PC-3 (cell line): ENCODE measurements around the gene RNF157. TPM values are rescaled to one million over a fixed set of nuclear protein-coding genes. Genes with fewer than 3 reads are reported as not detected.
A peak's percentile ranks its signal among the peaks of the same experiment; 100 is the strongest.

ENCODE experiments used
- ATAC-seq: fragments of 200-7000 bp; cut with Tn5 transposase; 2 replicates; pipeline ENCODE4 v1.9.1; 2020; ENCODE audit warnings: mild to moderate bottlenecking, moderate library complexity
- BruUV-seq: library from RNA; stranded (reverse); fragments of 400-500 nt; replicated peaks from 2 replicates; lab custom pipeline; 2021; lab: Mats Ljungman, UMichigan
- CTCF ChIA-PET: fragments of 300-600 bp; sonication (Branson Sonifier 250); formaldehyde crosslinking; loops from one replicate; lab custom pipeline; 2022; ENCODE audit warnings: antibody characterized with exemption; lab: Charles Lee
- POLR2A ChIA-PET: fragments of 300-600 bp; sonication (Branson Sonifier 250); formaldehyde crosslinking; loops from one replicate; lab custom pipeline; 2022; ENCODE audit warnings: antibody characterized with exemption; ENCODE audit not compliant: unreplicated experiment; lab: Charles Lee
- DNase-seq: peaks from one replicate; pipeline ENCODE4 v3.0.0-alpha.2; 2015
- H2AFZ ChIP-seq: fragments of 300-600 bp; sonication (generic); 2 replicates; pipeline ENCODE4 v1.6.0; 2016; ENCODE audit warnings: antibody characterized with exemption, low read length
- H3F3A ChIP-seq: fragments of 300-600 bp; sonication (generic); one replicate; pipeline ENCODE4 v1.6.0; 2017; ENCODE audit warnings: antibody characterized with exemption, low read length, control low read depth, mild to moderate bottlenecking; ENCODE audit not compliant: unreplicated experiment
- H3K27ac ChIP-seq: fragments of 300-600 bp; sonication (generic); 2 replicates; pipeline ENCODE4 v1.5.1; 2016; ENCODE audit warnings: mild to moderate bottlenecking, low read length
- H3K27me3 ChIP-seq: fragments of 300-600 bp; sonication (generic); 2 replicates; pipeline ENCODE4 v1.6.1; 2016; ENCODE audit warnings: low read length, mixed read lengths
- H3K36me3 ChIP-seq: fragments of 300-600 bp; sonication (generic); 2 replicates; pipeline ENCODE4 v1.6.1; 2016; ENCODE audit warnings: low read depth, mixed run types, low read length, mixed read lengths
- H3K4me1 ChIP-seq: fragments of 300-600 bp; sonication (generic); 2 replicates; pipeline ENCODE4 v1.5.1; 2016; ENCODE audit warnings: low read length; ENCODE audit not compliant: insufficient read depth
- H3K4me2 ChIP-seq: fragments of 300-600 bp; sonication (generic); 2 replicates; pipeline ENCODE4 v1.6.0; 2016; ENCODE audit warnings: low read length
- H3K4me3 ChIP-seq: fragments of 300-600 bp; sonication (generic); 2 replicates; pipeline ENCODE4 v1.5.1; 2016; ENCODE audit warnings: mild to moderate bottlenecking, low read length, mixed read lengths
- H3K79me2 ChIP-seq: fragments of 300-600 bp; sonication (generic); 2 replicates; pipeline ENCODE4 v1.6.1; 2017; ENCODE audit warnings: low read length, mixed read lengths
- H3K9ac ChIP-seq: fragments of 300-600 bp; sonication (generic); 2 replicates; pipeline ENCODE4 v1.6.0; 2016; ENCODE audit warnings: mild to moderate bottlenecking, low read length
- H3K9me2 ChIP-seq: fragments of 300-600 bp; sonication (generic); replicated peaks from 2 replicates; pipeline ENCODE4 v1.6.1; 2016; ENCODE audit warnings: mixed run types, low read length, mixed read lengths
- H3K9me3 ChIP-seq: fragments of 300-600 bp; sonication (generic); 2 replicates; pipeline ENCODE4 v1.6.1; 2016; ENCODE audit warnings: low read length, mixed read lengths
- H4K20me1 ChIP-seq: fragments of 300-600 bp; sonication (generic); 2 replicates; pipeline ENCODE4 v1.6.1; 2016; ENCODE audit warnings: low read length, mixed read lengths
- EZH2 ChIP-seq: fragments of 300-600 bp; sonication (generic); IDR thresholded peaks from one replicate; pipeline ENCODE4 v1.6.1; 2017; ENCODE audit warnings: antibody characterized with exemption, mild to moderate bottlenecking, low read length; ENCODE audit not compliant: unreplicated experiment
- EZH2phosphoT487 ChIP-seq: fragments of 300-600 bp; sonication (generic); IDR thresholded peaks from 2 replicates; pipeline ENCODE4 v1.6.1; 2018; ENCODE audit warnings: mild to moderate bottlenecking, antibody characterized with exemption, low read length, borderline replicate concordance
- intact Hi-C: fragments of 100-400 bp; cut with micrococcal nuclease; formaldehyde crosslinking; loops from 2 replicates; pipeline ENCODE4 v1.9.0; 2023
- total RNA-seq: library from RNA; depleted of rRNA; stranded (reverse); fragments of >200 nt; gene quantifications from 2 replicates; pipeline ENCODE4 v1.2.3, GENCODE V29; 2014
- TF ChIP-seq, protein P1 (sequence below): fragments of 300-600 bp; sonication (generic); conservative IDR thresholded peaks from 2 replicates; pipeline ENCODE4 v1.5.1; 2017; ENCODE audit warnings: antibody characterized with exemption, low read depth, mild to moderate bottlenecking, low read length

Gene RNF157
- total RNA-seq, 1 experiment from 2014 or later: 7.4 TPM

DNA sequence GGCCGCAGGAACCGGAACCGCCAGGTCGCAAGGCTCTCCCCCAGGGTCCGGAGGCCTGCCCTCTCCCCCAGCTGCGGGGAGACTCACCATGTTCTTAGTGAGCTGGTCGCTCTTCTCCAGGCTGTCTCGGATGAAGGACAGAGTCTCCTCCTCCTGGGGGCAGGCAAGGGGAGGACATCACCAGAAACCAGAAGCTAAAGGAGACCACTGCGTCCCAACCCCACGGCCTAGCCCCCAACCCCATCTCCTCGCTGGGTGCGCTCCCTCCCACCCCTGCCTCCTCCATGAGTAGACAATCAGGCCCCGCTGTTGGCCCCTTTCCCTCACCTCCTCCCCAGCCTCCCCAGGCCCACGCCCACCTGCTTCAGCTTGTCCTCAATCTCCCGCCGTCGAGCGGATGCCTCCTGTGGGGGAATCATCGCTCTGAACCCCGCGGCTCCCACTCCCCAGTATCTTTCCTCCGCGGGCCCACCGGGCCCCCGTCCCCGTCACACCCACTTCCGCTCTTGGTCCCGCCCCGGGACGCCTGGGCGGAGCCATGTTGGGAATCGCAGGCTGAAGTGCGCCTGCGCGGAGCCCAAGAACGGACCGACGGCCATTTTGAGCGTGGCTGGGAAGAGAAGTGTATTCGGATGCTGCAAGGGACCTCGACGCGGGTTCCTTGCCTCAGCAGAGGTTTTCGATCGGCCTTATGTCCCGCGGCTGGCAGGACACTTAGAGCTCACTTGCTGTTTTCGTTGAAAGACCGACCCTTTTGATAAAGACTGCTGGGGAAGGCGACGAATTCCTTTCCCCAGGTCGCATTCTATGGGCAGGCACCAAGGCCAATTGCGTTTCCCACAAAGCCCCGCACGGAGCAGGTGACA is 136.8 kb downstream of the RNF157 start, which contains the start of gene EXOC7:
EXOC7 (minus strand) TSS at position 514 of the 866 bp plus-strand sequence; CDS start at position 419, 95 bp downstream.
- Histone ChIP-seq H3K4me1 (peaks cover 15% of the 10 kb centered on the region), H3K36me3 (peaks cover 17% of the 10 kb centered on the region), H3K4me2 (peak within 1 kb of the TSS; percentile 90), H3K9me3 (no peaks in the 10 kb centered on the region), H3K9ac (peak within 1 kb of the TSS; percentile 87), H3K4me3 (peak within 1 kb of the TSS; percentile 95), H3K79me2 (peaks cover 26% of the 10 kb centered on the region), H3F3A (no peaks in the 10 kb centered on the region), H3K27me3 (no peaks in the 10 kb centered on the region), H2AFZ (peak within 1 kb of the TSS; percentile 81), H4K20me1 (no peaks in the 10 kb centered on the region), H3K27ac (peak within 1 kb of the TSS; percentile 16), H3K9me2 (no peaks in the 10 kb centered on the region)
- TSS peak; percentile 66 for BruUV-seq
- peak; percentile 82 for ATAC-seq
- TF ChIP-seq, protein P1, sequence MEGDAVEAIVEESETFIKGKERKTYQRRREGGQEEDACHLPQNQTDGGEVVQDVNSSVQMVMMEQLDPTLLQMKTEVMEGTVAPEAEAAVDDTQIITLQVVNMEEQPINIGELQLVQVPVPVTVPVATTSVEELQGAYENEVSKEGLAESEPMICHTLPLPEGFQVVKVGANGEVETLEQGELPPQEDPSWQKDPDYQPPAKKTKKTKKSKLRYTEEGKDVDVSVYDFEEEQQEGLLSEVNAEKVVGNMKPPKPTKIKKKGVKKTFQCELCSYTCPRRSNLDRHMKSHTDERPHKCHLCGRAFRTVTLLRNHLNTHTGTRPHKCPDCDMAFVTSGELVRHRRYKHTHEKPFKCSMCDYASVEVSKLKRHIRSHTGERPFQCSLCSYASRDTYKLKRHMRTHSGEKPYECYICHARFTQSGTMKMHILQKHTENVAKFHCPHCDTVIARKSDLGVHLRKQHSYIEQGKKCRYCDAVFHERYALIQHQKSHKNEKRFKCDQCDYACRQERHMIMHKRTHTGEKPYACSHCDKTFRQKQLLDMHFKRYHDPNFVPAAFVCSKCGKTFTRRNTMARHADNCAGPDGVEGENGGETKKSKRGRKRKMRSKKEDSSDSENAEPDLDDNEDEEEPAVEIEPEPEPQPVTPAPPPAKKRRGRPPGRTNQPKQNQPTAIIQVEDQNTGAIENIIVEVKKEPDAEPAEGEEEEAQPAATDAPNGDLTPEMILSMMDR: no peak
- TF ChIP-seq EZH2phosphoT487 (no peak), EZH2 (no peak)
- peak; percentile 98 for DNase-seq
- CTCF ChIA-PET: interaction anchor here (0.8 kb wide), 1 partner anchor 143 kb away, joined by 5 read pairs; no protein-coding TSS in a partner anchor
- intact Hi-C loops: loop anchor here (10.0 kb wide), 1 partner anchor 161 kb away; the partner anchor contains the start of gene UBALD2
- POLR2A ChIA-PET: interaction anchor here (0.5 kb wide), 1 partner anchor 250 kb away, joined by 3 read pairs; the partner anchor contains the start of gene PRPSAP1

DNA sequence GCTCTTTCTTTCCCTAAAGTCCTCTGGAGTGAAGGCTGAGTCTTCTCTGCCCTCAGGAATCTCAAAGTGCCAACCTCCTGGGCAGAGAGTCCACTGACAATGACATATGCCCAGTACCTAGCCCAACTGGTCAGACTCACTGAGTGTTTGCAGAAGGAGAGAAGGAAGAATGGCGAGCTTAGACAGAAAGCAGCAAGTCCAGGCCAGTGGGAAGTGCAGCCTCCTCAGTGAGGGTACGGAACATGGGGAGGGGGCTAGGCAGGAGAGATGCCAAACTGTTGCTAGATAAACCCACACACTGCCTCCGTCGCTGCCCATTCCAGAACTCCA is 137.4 kb downstream of the RNF157 start:
- TF ChIP-seq, protein P1: no peak
- no peak for TF ChIP-seq EZH2phosphoT487
- no peak for TF ChIP-seq EZH2
- H3K79me2 ChIP-seq: peaks cover 26% of the 10 kb centered on the region
- no peaks in the 10 kb centered on the region for H4K20me1 ChIP-seq
- H3K4me3 ChIP-seq: peak overlapping the region; percentile 95
- peak overlapping the region; percentile 90 for H3K4me2 ChIP-seq
- CTCF ChIA-PET: interaction anchor here (0.8 kb wide), 1 partner anchor 144 kb away, joined by 5 read pairs; no protein-coding TSS in a partner anchor
- BruUV-seq: no TSS peak
- H3K9ac ChIP-seq: peak overlapping the region; percentile 87
- H2AFZ ChIP-seq: peak overlapping the region; percentile 81
- no peaks in the 10 kb centered on the region for H3K9me2 ChIP-seq
- peaks cover 18% of the 10 kb centered on the region for H3K36me3 ChIP-seq
- POLR2A ChIA-PET: no interaction called here
- H3K9me3 ChIP-seq: no peaks in the 10 kb centered on the region
- ATAC-seq (peak; percentile 47), DNase-seq (peak; percentile 31)
- intact Hi-C loops: loop anchor here (10.0 kb wide), 1 partner anchor 162 kb away; the partner anchor contains the start of gene UBALD2
- peaks cover 15% of the 10 kb centered on the region for H3K4me1 ChIP-seq
- H3K27me3 ChIP-seq: no peaks in the 10 kb centered on the region
- H3F3A ChIP-seq: no peaks in the 10 kb centered on the region
- peak overlapping the region; percentile 16 for H3K27ac ChIP-seq
